GM13976 (cell line): ENCODE data around the gene KIF18A.

Experiments
- DNase-seq: peaks from one replicate; pipeline ENCODE4 v3.0.0; 2012; ENCODE audit warnings: low spot score
- CTCF ChIP-seq: IDR thresholded peaks from 2 replicates; pipeline ENCODE4 v1.5.1; 2012; ENCODE audit warnings: borderline replicate concordance, mild to moderate bottlenecking; ENCODE audit not compliant: insufficient read depth; ENCODE audit errors: extremely low read depth, missing control alignments, control extremely low read depth
- in situ Hi-C: fragments of 300-500 bp; cut with MboI; formaldehyde crosslinking; loops from one replicate; pipeline ENCODE4 v1.12.0; 2022; ENCODE audit warnings: low sequenced_read_pairs, mixed read lengths, inconsistent platforms; ENCODE audit not compliant: unreplicated experiment

The KIF18A gene

GRCh38 chr11:28107750-28108618 lies at the start of gene KIF18A, which contains the start of gene METTL15:
TSS of gene KIF18A (minus strand) at chr11:28108156. CDS start at chr11:28097947, 10,209 bp downstream.
TSS of gene METTL15 (plus strand) at chr11:28108388. CDS start at chr11:28113335, 4,947 bp downstream.
- in situ Hi-C loops, result loop anchor here (25.0 kb wide), 1 partner anchor 396 kb away; the partner anchor contains the start of gene BDNF
- DNase-seq, result peak; percentile 90
- TF ChIP-seq CTCF, result no peak

GRCh38 chr11:28153586-28153985 lies 45.6 kb upstream of the KIF18A start:
- TF ChIP-seq CTCF, result no peak
- DNase-seq, result no peak
- in situ Hi-C loops, result no loop called here

GRCh38 chr11:28152743-28153142 lies 44.8 kb upstream of the KIF18A start:
- in situ Hi-C loops, result no loop called here
- no peak for DNase-seq
- TF ChIP-seq CTCF, result no peak

- no peak for DNase-seq
- no peak for TF ChIP-seq CTCF
- in situ Hi-C loops, result no loop called here
Measured at GRCh38 chr11:28146123-28146751, 38.3 kb upstream of the KIF18A start.

- TF ChIP-seq CTCF, result no peak
- DNase-seq, result no peak
- in situ Hi-C loops, result no loop called here
Measured at GRCh38 chr11:28144808-28145207, 36.9 kb upstream of the KIF18A start.

GRCh38 chr11:28142724-28143123 lies 34.8 kb upstream of the KIF18A start:
- no peak for TF ChIP-seq CTCF
- DNase-seq, result no peak
- in situ Hi-C loops, result no loop called here
